HL-60/S4 treated with phorbol 12-myristate 13-acetate at 8.2 ng/mL for 4 days and 3 days (cell line): ENCODE measurements around the gene KRTAP10-6.
"Not testable (repeated sequence)": the region's sequence is repeated elsewhere in the genome, so short reads cannot be mapped to it uniquely, and the experiment has no call there.

Source experiments
- in situ Hi-C: fragments of 300-500 bp; cut with MboI; formaldehyde crosslinking; loops from 2 replicates; pipeline ENCODE4 v1.15.0; 2022; ENCODE audit warnings: low sequenced_read_pairs

The KRTAP10-6 gene

GRCh38 chr21:44617071-44617501, 24.8 kb upstream of the KRTAP10-6 start:
- in situ Hi-C loops, result no loop called here

- in situ Hi-C loops, result no loop called here
These were observed 24.3 kb upstream of the KRTAP10-6 start for GRCh38 chr21:44616591-44616926.

GRCh38 chr21:44615911-44616590, 23.7 kb upstream of the KRTAP10-6 start:
- in situ Hi-C loops, result no loop called here

GRCh38 chr21:44615466-44615865, 23.2 kb upstream of the KRTAP10-6 start:
- in situ Hi-C loops, result no loop called here

- in situ Hi-C loops, result no loop called here
These were observed 22.7 kb upstream of the KRTAP10-6 start for GRCh38 chr21:44614961-44615391.

GRCh38 chr21:44614161-44614631, 21.9 kb upstream of the KRTAP10-6 start:
- in situ Hi-C loops, result no loop called here

GRCh38 chr21:44613386-44614155, 21.3 kb upstream of the KRTAP10-6 start:
- in situ Hi-C loops, result no loop called here

GRCh38 chr21:44612669-44613229, 20.4 kb upstream of the KRTAP10-6 start:
- in situ Hi-C loops, result no loop called here

- in situ Hi-C loops, result no loop called here
These were observed 19.8 kb upstream of the KRTAP10-6 start, which contains the start of gene KRTAP10-8 for GRCh38 chr21:44612029-44612486. Gene KRTAP10-8 (plus strand): TSS chr21:44612079. CDS start chr21:44612101, 22 bp downstream.

GRCh38 chr21:44611551-44611950, 19.2 kb upstream of the KRTAP10-6 start:
- in situ Hi-C loops, result no loop called here

GRCh38 chr21:44610157-44610843, 18.0 kb upstream of the KRTAP10-6 start:
- in situ Hi-C loops, result not testable (repeated sequence)

GRCh38 chr21:44609193-44609592, 16.9 kb upstream of the KRTAP10-6 start:
- in situ Hi-C loops, result no loop called here

GRCh38 chr21:44606495-44606894, 14.2 kb upstream of the KRTAP10-6 start:
- in situ Hi-C loops, result no loop called here

- in situ Hi-C loops, result no loop called here
These were observed 11.6 kb upstream of the KRTAP10-6 start for GRCh38 chr21:44603911-44604310.

- in situ Hi-C loops, result no loop called here
These were observed 11.0 kb upstream of the KRTAP10-6 start for GRCh38 chr21:44603109-44603875.

GRCh38 chr21:44602463-44602850, 10.2 kb upstream of the KRTAP10-6 start:
- in situ Hi-C loops, result no loop called here

- in situ Hi-C loops, result no loop called here
These were observed 9.5 kb upstream of the KRTAP10-6 start for GRCh38 chr21:44601596-44602462.

GRCh38 chr21:44601091-44601490, 8.8 kb upstream of the KRTAP10-6 start:
- in situ Hi-C loops, result not testable (repeated sequence)
